CD4-positive, alpha-beta T cell treated with Interleukin-10 for 1 hour (primary cell): ENCODE measurements around the gene SPECC1L.

Experiments
- DNase-seq: peaks from one replicate; pipeline ENCODE4 v3.0.0-alpha.2; 2020

SPECC1L gene

GRCh38 chr22:24417901-24418641 is 147.4 kb downstream of the SPECC1L start:
- DNase-seq: no peak

DNA sequence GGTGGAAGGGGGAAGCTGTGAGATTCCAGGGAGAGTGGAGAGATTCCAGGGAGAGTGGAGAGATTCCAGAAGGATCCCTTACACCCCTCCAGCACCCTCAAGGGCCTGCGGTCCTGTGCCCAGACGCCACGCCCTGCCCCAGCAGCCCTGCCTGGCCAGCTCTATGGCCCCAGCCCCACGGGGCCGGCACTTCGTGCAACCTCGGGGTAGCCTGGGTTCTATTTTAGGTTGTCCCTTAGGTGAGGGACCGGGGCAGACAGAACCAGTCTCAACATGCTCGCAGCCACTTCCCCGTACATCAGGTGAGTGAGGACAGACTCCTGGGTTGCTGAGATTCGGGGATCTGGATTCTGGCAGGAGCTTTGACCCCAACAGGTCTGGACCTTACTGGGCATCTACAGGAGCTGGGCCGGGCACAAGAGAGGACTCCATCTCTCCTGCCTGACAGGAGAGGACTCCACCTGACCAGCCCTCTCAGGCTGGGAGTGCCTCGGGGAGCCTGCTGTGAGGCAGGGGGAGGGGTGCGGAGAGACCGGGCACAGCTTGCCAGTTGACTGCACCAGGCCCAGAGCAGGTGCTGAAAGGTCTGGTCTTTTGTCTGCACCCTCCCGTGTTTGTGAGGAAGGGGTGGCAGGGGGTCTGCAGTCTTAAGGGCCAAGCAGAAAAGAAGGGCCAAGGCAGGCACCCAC is 148.3 kb downstream of the SPECC1L start:
- no peak for DNase-seq

- DNase-seq: no peak
These were observed 148.8 kb downstream of the SPECC1L start for GRCh38 chr22:24419475-24419850.

- DNase-seq: no peak
These were observed 149.7 kb downstream of the SPECC1L start for GRCh38 chr22:24420072-24420976.

DNA sequence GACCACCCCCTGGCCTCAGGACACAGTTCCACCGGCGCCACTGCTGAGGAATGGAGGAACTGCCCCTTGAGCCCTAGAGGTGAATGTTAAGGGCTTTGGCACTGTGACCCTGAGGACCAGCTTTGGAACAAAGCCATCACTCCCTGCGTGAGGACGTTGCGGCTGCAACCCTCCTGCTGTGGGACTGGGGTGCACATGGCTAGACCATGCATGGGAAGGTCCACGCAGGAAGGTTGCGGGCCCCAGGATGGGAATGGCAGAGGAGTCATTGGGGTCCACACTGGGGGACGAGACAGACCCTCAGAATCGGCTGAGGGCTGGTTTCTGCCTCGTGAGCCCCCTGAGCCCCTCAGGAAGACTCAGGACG is 150.3 kb downstream of the SPECC1L start:
- DNase-seq: no peak

- peak; percentile 56 for DNase-seq
These were observed 150.8 kb downstream of the SPECC1L start for GRCh38 chr22:24421428-24421931.

DNA sequence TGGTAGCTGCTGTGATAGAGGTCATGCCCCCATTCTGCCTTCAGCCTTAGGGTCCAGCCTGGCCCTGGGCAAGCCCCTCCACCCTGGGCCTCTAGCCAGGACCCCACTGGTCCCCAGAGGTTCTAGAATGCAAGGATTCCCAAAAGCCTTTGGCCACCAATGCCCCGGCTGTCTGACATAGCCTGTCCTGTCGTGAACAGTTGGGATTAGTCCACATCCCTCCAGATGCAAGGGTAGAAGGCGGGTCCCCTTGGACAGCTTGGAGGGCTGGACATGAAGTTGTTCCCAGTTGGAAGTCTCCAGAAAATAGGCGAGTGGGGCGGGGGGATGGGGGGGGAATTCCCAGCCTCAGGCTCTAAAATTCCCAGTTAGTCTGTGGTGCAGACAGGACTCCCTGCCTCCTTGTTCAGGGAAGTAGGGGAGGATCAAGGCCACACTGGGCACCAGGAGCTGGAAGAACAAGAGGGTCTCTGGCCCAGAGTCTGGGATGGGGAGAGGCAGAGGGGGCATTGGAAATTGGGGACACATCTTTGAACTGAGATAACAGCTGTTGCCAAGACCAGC is 151.6 kb downstream of the SPECC1L start:
- no peak for DNase-seq

DNA sequence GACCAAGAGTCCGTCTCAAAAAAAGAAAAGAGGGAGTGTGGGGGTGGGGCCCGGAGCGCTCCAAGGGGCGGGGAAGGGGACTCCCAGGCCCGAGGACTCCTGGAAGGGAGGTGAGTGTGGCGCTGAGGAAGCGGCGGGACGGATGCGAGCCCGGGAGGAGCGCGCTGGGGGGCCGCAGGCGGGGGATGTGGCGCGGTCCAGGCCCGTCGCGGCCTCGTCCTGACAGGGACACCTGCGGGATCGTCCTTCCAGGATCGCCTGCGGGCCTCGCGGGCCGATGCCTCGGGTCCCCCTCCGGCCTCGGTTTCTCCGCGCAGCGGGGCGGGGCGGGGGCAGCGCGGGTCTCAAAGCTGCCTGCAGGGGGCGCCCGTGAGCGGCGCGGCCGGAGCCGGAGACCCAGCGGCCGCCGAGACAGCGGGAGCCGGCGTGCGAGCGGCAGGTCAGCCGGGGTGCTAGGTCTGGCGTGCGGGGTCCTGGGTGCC is 152.9 kb downstream of the SPECC1L start:
- peak; percentile 62 for DNase-seq

DNA sequence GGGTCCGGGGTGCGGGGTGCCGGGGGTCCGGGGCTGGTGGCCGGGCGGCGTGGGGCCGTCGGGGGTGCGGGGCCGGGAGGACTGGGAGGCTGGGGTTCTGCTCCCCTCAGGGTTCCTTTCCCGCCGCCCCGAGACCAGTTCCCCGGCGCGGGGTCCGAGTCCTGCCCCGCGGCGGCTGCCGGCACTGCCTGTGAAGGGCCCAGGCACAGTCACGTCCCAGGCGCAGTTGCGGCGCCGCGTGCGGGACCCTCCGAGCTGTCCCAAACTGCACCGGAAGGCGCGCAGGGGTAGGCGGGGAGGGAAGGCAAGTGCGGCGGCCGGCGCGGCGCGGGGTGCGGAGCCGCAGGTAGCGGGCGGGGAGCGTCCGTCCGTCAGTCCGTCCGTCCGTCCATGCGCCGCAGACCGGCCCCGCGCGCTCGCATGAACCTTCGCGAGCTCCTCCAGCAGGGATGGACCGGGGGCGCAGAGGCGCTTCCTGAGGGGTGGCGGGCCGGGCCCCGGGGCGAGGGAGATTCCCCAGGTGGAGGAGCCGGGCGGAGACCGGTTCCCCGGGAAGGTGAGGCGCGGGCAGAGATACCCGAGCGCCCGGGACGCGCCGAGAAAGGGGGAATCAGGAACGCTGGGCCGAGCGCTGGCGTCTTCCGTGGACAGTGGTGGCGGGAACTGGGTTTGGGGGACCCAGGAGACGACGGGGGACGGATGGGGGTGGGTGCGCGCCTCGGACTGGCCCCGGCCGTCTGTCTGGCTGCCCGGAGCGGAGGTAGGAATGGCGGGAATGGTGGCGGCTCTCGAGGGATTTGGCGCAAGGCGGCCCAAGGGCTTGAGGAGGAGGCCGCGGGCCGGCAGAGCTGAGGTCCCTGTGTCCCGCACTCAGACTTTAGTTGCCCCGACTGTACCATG is 153.6 kb downstream of the SPECC1L start:
- peak; percentile 41 for DNase-seq

- no peak for DNase-seq
These were observed 154.5 kb downstream of the SPECC1L start for GRCh38 chr22:24424901-24425775.

DNA sequence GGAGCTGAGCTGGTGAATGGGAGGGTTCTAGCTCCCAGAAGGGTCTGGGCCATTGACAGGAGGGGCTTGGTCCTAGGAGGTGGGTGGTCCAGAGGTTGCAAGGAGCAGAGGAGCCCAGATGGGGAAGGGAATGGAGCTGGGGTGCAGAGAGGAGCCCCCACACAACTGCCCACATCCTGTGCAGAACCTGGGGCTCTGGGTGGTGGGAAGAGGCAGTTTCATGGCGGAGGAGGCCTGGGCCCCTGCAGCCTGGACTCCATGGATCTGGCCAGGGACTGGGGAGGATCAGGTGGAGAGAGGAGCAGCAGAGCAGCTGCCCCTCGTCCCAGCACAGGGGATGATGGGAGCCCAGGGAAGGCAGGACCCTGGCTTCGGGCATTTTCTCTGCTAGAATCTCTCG is 155.8 kb downstream of the SPECC1L start:
- no peak for DNase-seq

DNA sequence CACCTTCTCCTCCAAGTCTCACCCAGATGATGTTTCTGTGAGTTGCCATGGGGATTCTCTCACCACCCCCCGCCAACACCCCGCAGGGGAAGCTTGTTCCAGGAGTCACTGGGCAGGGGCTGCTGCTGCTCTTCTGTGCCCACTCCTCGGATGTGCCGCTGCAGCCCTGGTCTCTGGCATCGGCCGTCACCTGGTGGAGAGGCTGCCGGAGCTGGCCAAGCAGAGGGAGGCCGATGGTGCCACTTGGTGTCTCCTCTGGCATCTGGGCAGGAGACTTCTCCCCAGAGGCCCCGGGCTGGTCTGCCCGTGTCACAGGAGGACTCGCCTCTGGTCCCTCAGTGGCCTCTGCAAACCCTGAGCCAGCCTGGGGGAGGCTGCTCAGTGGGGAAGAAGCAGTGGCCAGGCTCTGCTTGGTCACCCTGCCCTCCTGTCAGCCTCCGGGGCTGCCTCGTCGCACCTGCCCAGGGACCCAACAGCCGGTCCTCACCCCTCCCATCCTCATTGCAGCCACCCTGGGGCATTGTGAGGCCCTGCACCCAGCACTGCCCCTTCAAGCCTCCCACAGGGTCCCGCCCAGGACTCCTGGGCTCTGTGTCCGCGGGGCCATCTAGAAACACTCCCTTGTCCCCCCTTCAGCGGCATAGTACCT is 156.3 kb downstream of the SPECC1L start:
- DNase-seq: no peak

- peak; percentile 87 for DNase-seq
These were observed 157.0 kb downstream of the SPECC1L start, which contains the start of gene ADORA2A for GRCh38 chr22:24427500-24428164. Gene ADORA2A, plus strand, starts transcription at chr22:24427599. Its CDS starts 5,806 bp downstream, at chr22:24433405.

GRCh38 chr22:24428751-24429410 is 158.2 kb downstream of the SPECC1L start:
- no peak for DNase-seq

GRCh38 chr22:24429411-24430365 is 159.1 kb downstream of the SPECC1L start:
- DNase-seq: peak; percentile 66

DNA sequence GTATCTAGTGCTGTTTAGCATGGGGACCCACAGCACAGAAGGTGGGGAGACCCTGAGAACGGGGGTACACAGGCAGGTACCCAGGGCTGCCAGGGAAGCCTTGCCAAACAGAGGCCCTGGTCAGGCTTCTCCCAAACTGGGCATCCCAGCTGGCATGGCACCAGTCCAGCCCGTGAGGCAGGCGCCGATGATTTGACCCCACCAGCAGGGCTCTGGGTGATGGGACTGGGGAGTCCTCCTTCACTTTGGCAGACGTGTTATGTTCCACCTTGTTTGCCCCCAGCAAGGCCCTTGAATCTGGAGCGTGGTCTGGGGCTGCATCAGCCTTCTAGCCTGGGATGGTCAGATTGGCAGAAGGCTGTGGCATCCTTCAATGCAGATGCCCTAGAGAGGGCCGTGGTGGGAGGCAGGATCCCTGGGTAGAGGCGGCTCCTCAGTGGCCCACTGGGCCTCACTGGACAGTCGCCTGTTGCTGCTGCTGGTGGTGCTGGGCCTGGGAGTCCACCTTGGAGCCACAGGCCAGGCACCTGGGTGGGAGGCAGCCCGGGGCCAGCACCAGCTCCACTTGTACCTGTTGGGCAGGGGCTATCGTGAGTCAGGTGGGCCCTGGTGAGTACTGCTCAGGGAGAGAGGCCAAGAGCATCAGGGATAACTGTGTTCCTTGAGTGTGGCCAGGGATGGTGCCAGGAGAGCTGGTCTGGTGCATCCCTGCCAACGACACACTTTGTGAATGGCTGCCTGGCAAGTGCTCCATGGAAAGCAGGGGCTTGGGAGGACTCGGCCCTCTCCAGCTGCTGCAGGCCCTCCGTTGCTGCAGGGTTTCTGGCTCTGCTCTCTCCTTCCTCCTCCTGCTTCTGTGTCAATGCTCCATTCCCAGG is 160.0 kb downstream of the SPECC1L start:
- no peak for DNase-seq
